Measurements from ENCODE around the gene PARVG. TPM values are rescaled to one million over a fixed set of nuclear protein-coding genes. Genes with fewer than 3 reads are reported as not detected.
"Not testable (repeated sequence)": the region's sequence is repeated elsewhere in the genome, so short reads cannot be mapped to it uniquely, and the experiment has no call there.

PARVG gene
- total RNA-seq, 1 experiment from 2014 or later = 0.23 TPM

DNA sequence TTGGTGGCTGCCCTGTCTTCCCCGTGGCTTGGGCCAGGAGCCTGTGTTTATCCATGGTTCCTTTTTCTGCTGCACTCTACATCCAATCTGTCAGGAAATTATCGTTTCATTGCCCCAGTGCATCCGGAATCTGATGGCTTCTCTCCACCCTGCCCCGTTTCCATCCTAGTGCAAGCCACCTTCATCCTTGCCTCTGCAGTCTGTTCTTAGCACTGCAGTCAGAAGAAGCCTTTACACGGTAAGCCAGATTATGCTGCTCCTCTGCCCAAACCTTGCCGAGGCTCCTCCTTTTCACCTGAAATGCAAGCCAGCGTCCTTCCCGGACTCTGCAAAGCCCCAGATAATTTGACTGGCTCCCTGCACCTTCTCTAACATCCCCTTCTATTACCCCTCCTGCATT is 45.1 kb downstream of the PARVG start:
- POLR2A ChIA-PET = no interaction called here
- intact Hi-C loops (cut with micrococcal nuclease) = no loop called here
- CTCF ChIA-PET = no interaction called here
- H3K27ac Mint-ChIP-seq (ENCODE audit: low read depth, unreplicated experiment) = no peak overlapping the region
- H3K36me3 Mint-ChIP-seq (ENCODE audit: insufficient read depth, unreplicated experiment) = no peaks in the 10 kb centered on the region
- peaks cover 11% of the 10 kb centered on the region for H3K9me3 Mint-ChIP-seq (ENCODE audit: unreplicated experiment)
- H3K27me3 Mint-ChIP-seq (ENCODE audit: insufficient read depth, unreplicated experiment) = peaks cover 33% of the 10 kb centered on the region
- H3K4me3 Mint-ChIP-seq (ENCODE audit: unreplicated experiment) = no peak overlapping the region
- DNase-seq (ENCODE audit: unreplicated experiment) = no peak
- no TSS peak for BruUV-seq (replicated peaks)
- TF ChIP-seq, protein P1, sequence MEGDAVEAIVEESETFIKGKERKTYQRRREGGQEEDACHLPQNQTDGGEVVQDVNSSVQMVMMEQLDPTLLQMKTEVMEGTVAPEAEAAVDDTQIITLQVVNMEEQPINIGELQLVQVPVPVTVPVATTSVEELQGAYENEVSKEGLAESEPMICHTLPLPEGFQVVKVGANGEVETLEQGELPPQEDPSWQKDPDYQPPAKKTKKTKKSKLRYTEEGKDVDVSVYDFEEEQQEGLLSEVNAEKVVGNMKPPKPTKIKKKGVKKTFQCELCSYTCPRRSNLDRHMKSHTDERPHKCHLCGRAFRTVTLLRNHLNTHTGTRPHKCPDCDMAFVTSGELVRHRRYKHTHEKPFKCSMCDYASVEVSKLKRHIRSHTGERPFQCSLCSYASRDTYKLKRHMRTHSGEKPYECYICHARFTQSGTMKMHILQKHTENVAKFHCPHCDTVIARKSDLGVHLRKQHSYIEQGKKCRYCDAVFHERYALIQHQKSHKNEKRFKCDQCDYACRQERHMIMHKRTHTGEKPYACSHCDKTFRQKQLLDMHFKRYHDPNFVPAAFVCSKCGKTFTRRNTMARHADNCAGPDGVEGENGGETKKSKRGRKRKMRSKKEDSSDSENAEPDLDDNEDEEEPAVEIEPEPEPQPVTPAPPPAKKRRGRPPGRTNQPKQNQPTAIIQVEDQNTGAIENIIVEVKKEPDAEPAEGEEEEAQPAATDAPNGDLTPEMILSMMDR (IDR thresholded peaks at IDR 0.05; ENCODE audit: unreplicated experiment) = no peak
- peaks cover 12% of the 10 kb centered on the region for H3K4me1 Mint-ChIP-seq (ENCODE audit: insufficient read depth, unreplicated experiment)

DNA sequence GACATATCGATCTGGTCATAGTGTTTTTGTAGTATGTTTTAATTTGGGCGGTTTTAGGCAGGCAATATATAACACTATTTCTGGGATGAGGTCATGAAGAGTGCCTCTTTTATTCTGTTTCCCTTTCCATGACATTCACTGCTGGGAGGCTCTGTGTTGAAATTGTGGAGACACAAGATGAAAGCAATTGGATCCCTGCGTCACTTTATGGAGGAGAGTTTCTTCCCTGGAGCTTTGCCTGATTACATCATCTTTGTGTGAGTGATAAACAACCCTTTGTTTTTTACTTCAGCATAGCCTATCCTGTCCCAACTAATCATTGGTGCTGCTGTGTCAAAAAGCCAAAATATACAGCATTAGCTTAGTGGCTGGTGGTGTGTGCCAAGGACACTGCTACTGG is 48.6 kb downstream of the PARVG start:
- H3K4me3 Mint-ChIP-seq (ENCODE audit: unreplicated experiment) = no peak overlapping the region
- H3K4me1 Mint-ChIP-seq (ENCODE audit: insufficient read depth, unreplicated experiment) = peaks cover under 1% of the 10 kb centered on the region
- H3K27ac Mint-ChIP-seq (ENCODE audit: low read depth, unreplicated experiment) = no peak overlapping the region
- POLR2A ChIA-PET = no interaction called here
- TF ChIP-seq, protein P1 (IDR thresholded peaks at IDR 0.05; ENCODE audit: unreplicated experiment) = no peak
- no peak for DNase-seq (ENCODE audit: unreplicated experiment)
- H3K36me3 Mint-ChIP-seq (ENCODE audit: insufficient read depth, unreplicated experiment) = no peaks in the 10 kb centered on the region
- intact Hi-C loops (cut with micrococcal nuclease) = no loop called here
- BruUV-seq (replicated peaks) = no TSS peak
- peaks cover 23% of the 10 kb centered on the region for H3K27me3 Mint-ChIP-seq (ENCODE audit: insufficient read depth, unreplicated experiment)
- peaks cover 11% of the 10 kb centered on the region for H3K9me3 Mint-ChIP-seq (ENCODE audit: unreplicated experiment)
- CTCF ChIA-PET = no interaction called here

DNA sequence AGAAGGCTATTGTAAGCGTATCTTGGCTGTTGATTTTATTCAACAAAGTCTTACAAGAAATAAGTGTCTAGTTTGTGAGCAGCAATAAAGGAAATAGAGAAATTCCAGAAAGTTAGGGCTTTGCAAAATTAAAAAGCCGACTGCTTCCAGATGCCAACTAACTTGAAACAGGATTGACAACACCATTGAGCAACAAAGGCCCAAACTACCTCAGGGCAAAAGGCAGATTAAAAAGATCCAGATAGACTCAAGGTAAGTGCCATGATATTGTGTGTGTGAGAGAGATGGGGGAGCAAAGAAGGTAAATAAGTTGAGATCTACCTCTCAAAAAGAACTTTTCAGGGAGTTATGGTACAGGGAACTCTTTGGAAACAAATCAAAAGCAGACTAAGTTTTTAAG is 49.1 kb downstream of the PARVG start:
- BruUV-seq (replicated peaks) = no TSS peak
- Mint-ChIP-seq H3K27me3 (ENCODE audit: insufficient read depth, unreplicated experiment) (peaks cover 20% of the 10 kb centered on the region), H3K27ac (ENCODE audit: low read depth, unreplicated experiment) (no peak overlapping the region), H3K36me3 (ENCODE audit: insufficient read depth, unreplicated experiment) (no peaks in the 10 kb centered on the region), H3K4me1 (ENCODE audit: insufficient read depth, unreplicated experiment) (no peaks in the 10 kb centered on the region), H3K4me3 (ENCODE audit: unreplicated experiment) (no peak overlapping the region), H3K9me3 (ENCODE audit: unreplicated experiment) (peaks cover 11% of the 10 kb centered on the region)
- ChIA-PET POLR2A (no interaction called here), CTCF (no interaction called here)
- intact Hi-C loops (cut with micrococcal nuclease) = no loop called here
- DNase-seq (ENCODE audit: unreplicated experiment) = no peak
- TF ChIP-seq, protein P1 (IDR thresholded peaks at IDR 0.05; ENCODE audit: unreplicated experiment) = no peak

DNA sequence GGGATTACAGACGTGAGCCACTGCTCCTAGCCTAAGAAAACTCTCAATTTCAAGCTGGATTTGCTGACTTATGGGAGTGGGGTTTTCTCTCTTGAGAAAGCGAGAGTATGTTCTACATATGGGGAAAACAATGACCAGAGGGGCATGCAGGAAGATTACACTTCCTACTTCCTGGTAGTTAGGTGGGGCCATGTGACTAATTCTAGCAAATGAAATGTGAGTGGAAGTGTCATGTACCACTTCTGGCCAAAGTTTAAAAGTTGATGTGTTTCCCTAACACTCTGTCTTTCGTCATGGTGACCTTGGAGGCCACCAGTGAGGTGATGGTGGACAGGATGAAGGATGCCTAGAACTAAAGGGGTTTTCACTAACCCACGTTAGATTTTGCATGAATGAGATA is 50.5 kb downstream of the PARVG start:
- no peak for DNase-seq (ENCODE audit: unreplicated experiment)
- H3K4me1 Mint-ChIP-seq (ENCODE audit: insufficient read depth, unreplicated experiment) = no peaks in the 10 kb centered on the region
- H3K9me3 Mint-ChIP-seq (ENCODE audit: unreplicated experiment) = peaks cover 11% of the 10 kb centered on the region
- POLR2A ChIA-PET = no interaction called here
- CTCF ChIA-PET = interaction anchor here (0.6 to 0.7 kb wide), 2 partner anchors 112 to 414 kb away, joined by 3 read pairs; no protein-coding TSS in a partner anchor
- peaks cover 5% of the 10 kb centered on the region for H3K27me3 Mint-ChIP-seq (ENCODE audit: insufficient read depth, unreplicated experiment)
- H3K4me3 Mint-ChIP-seq (ENCODE audit: unreplicated experiment) = no peak overlapping the region
- H3K27ac Mint-ChIP-seq (ENCODE audit: low read depth, unreplicated experiment) = no peak overlapping the region
- intact Hi-C loops (cut with micrococcal nuclease) = no loop called here
- no TSS peak for BruUV-seq (replicated peaks)
- H3K36me3 Mint-ChIP-seq (ENCODE audit: insufficient read depth, unreplicated experiment) = no peaks in the 10 kb centered on the region
- TF ChIP-seq, protein P1 (IDR thresholded peaks at IDR 0.05; ENCODE audit: unreplicated experiment) = no peak

DNA sequence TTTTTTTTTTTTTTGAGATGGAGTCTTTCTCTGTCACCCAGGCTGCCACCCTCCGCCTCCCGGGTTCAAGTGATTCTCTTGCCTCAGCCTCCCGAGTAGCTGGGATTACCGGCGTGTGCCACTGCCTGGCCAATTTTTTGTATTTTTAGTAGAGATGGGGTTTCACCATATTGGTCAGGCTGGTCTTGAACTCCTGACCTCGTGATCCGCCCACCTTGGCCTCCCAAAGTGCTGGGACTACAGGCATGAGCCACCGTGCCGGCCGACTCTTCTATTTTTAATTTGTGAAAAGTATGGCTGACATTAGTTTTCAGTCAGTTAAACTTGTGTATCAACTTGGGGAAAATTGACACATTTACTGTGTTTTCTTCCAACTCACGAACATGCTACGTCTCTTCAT is 53.6 kb downstream of the PARVG start:
- H3K27ac Mint-ChIP-seq (ENCODE audit: low read depth, unreplicated experiment); CTCF ChIA-PET; DNase-seq (ENCODE audit: unreplicated experiment); H3K9me3 Mint-ChIP-seq (ENCODE audit: unreplicated experiment); H3K36me3 Mint-ChIP-seq (ENCODE audit: insufficient read depth, unreplicated experiment); H3K4me1 Mint-ChIP-seq (ENCODE audit: insufficient read depth, unreplicated experiment); H3K4me3 Mint-ChIP-seq (ENCODE audit: unreplicated experiment); POLR2A ChIA-PET; BruUV-seq (replicated peaks); intact Hi-C loops (cut with micrococcal nuclease): not testable (repeated sequence)
- peaks cover 27% of the 10 kb centered on the region for H3K27me3 Mint-ChIP-seq (ENCODE audit: insufficient read depth, unreplicated experiment)

All from MCF 10A (cell line).